Cardiac fibroblast (primary cell): ENCODE data around the gene MICU2.
A peak's percentile ranks its signal among the peaks of the same experiment; 100 is the strongest.
"Not testable (repeated sequence)": the region's sequence is repeated elsewhere in the genome, so short reads cannot be mapped to it uniquely, and the experiment has no call there.

Experiments used
- DNase-seq, 2 donors: peaks; one replicate each; pipeline versions ENCODE4 v3.0.0 to v3.0.0-alpha.2; 2010; ENCODE audit warnings: low read depth in 2 of 2
- H3K4me3 ChIP-seq, 2 donors: replicated peaks in 1 of 2; 1 replicate in 1 of 2; 2 replicates in 1 of 2; pipeline ENCODE4 v1.5.1; 2011; ENCODE audit warnings: low read depth in 2 of 2, low read length in 2 of 2, mild to moderate bottlenecking in 2 of 2, moderate library complexity in 1 of 2
- CTCF ChIP-seq: IDR thresholded peaks from one replicate; pipeline ENCODE4 v1.5.1; 2011; ENCODE audit warnings: low read depth, mild to moderate bottlenecking, low read length, inconsistent platforms

MICU2 gene

GRCh38 chr13:21596722-21597121, 7.2 kb downstream of the MICU2 start:
- DNase-seq, result no peak

GRCh38 chr13:21595546-21595822, 8.5 kb downstream of the MICU2 start:
- no peak for DNase-seq
- H3K4me3 ChIP-seq, result no peak overlapping the region
- TF ChIP-seq CTCF, result no peak

More at GRCh38 chr13:21596722-21597121, 7.2 kb downstream of the MICU2 start:
- no peak overlapping the region for H3K4me3 ChIP-seq
- no peak for TF ChIP-seq CTCF

GRCh38 chr13:21594715-21595545, 9.0 kb downstream of the MICU2 start:
- no peak for TF ChIP-seq CTCF
- DNase-seq, result no peak
- no peak overlapping the region for H3K4me3 ChIP-seq

GRCh38 chr13:21590665-21591456, 13.1 kb downstream of the MICU2 start:
- not testable (repeated sequence) for H3K4me3 ChIP-seq, DNase-seq

- no peak overlapping the region for H3K4me3 ChIP-seq
- no peak for DNase-seq
- TF ChIP-seq CTCF, result no peak
These were observed 13.7 kb downstream of the MICU2 start for GRCh38 chr13:21590231-21590630.

- DNase-seq, H3K4me3 ChIP-seq: not testable (repeated sequence)
These were observed 14.5 kb downstream of the MICU2 start for GRCh38 chr13:21589510-21589909.

GRCh38 chr13:21588411-21588810, 15.6 kb downstream of the MICU2 start:
- H3K4me3 ChIP-seq, result not testable (repeated sequence)
- DNase-seq, result peak; percentile 76 to 83

GRCh38 chr13:21584973-21585592, 18.9 kb downstream of the MICU2 start:
- TF ChIP-seq CTCF, result no peak
- DNase-seq, result no peak
- H3K4me3 ChIP-seq, result no peak overlapping the region
